ENCODE measurements around the gene TNP1.
A peak's percentile ranks its signal among the peaks of the same experiment; 100 is the strongest.

Gene TNP1

GRCh38 chr2:216859944-216860343 is at the start of gene TNP1:
Gene TNP1 (minus strand): TSS chr2:216860064. CDS start chr2:216860034, 30 bp downstream.
- H3K36me3 Mint-ChIP-seq (ENCODE audit: low read depth), result no peaks in the 10 kb centered on the region
- no peak within 1 kb of the TSS for H3K4me3 Mint-ChIP-seq
- peaks cover 32% of the 10 kb centered on the region for H3K4me1 Mint-ChIP-seq (ENCODE audit: low read depth)
- peaks cover 3% of the 10 kb centered on the region for H3K27me3 Mint-ChIP-seq
- peak within 1 kb of the TSS; percentile 80 for H3K27ac Mint-ChIP-seq
- H3K9me3 Mint-ChIP-seq, result no peaks in the 10 kb centered on the region

GRCh38 chr2:216908300-216908699 is 48.4 kb upstream of the TNP1 start:
- no peaks in the 10 kb centered on the region for H3K36me3 Mint-ChIP-seq (ENCODE audit: low read depth)
- H3K4me1 Mint-ChIP-seq (ENCODE audit: low read depth), result no peaks in the 10 kb centered on the region
- peaks cover 11% of the 10 kb centered on the region for H3K9me3 Mint-ChIP-seq
- H3K27me3 Mint-ChIP-seq, result no peaks in the 10 kb centered on the region
- H3K27ac Mint-ChIP-seq, result no peak overlapping the region
- H3K4me3 Mint-ChIP-seq, result no peak overlapping the region

- Mint-ChIP-seq H3K27ac (no peak overlapping the region), H3K36me3 (ENCODE audit: low read depth) (no peaks in the 10 kb centered on the region), H3K4me1 (ENCODE audit: low read depth) (no peaks in the 10 kb centered on the region), H3K27me3 (no peaks in the 10 kb centered on the region), H3K9me3 (peaks cover 11% of the 10 kb centered on the region), H3K4me3 (no peak overlapping the region)
These were observed 45.9 kb upstream of the TNP1 start for GRCh38 chr2:216905649-216906329.

- no peaks in the 10 kb centered on the region for H3K36me3 Mint-ChIP-seq (ENCODE audit: low read depth)
- H3K9me3 Mint-ChIP-seq, result peaks cover 11% of the 10 kb centered on the region
- no peak overlapping the region for H3K27ac Mint-ChIP-seq
- H3K4me1 Mint-ChIP-seq (ENCODE audit: low read depth), result no peaks in the 10 kb centered on the region
- H3K4me3 Mint-ChIP-seq, result no peak overlapping the region
- H3K27me3 Mint-ChIP-seq, result no peaks in the 10 kb centered on the region
These were observed 45.1 kb upstream of the TNP1 start for GRCh38 chr2:216904974-216905373.

GRCh38 chr2:216904554-216904953 is 44.7 kb upstream of the TNP1 start:
- H3K27ac Mint-ChIP-seq, result no peak overlapping the region
- H3K4me3 Mint-ChIP-seq, result no peak overlapping the region
- peaks cover 11% of the 10 kb centered on the region for H3K9me3 Mint-ChIP-seq
- H3K4me1 Mint-ChIP-seq (ENCODE audit: low read depth), result no peaks in the 10 kb centered on the region
- H3K36me3 Mint-ChIP-seq (ENCODE audit: low read depth), result no peaks in the 10 kb centered on the region
- H3K27me3 Mint-ChIP-seq, result no peaks in the 10 kb centered on the region

- H3K4me1 Mint-ChIP-seq (ENCODE audit: low read depth), result no peaks in the 10 kb centered on the region
- H3K36me3 Mint-ChIP-seq (ENCODE audit: low read depth), result no peaks in the 10 kb centered on the region
- peaks cover 11% of the 10 kb centered on the region for H3K9me3 Mint-ChIP-seq
- H3K27ac Mint-ChIP-seq, result no peak overlapping the region
- H3K27me3 Mint-ChIP-seq, result no peaks in the 10 kb centered on the region
- H3K4me3 Mint-ChIP-seq, result no peak overlapping the region
These were observed 43.6 kb upstream of the TNP1 start for GRCh38 chr2:216903470-216903869.

- Mint-ChIP-seq H3K9me3 (peaks cover 11% of the 10 kb centered on the region), H3K27ac (no peak overlapping the region), H3K4me3 (no peak overlapping the region), H3K4me1 (ENCODE audit: low read depth) (peaks cover 3% of the 10 kb centered on the region), H3K27me3 (no peaks in the 10 kb centered on the region), H3K36me3 (ENCODE audit: low read depth) (no peaks in the 10 kb centered on the region)
These were observed 41.4 kb upstream of the TNP1 start for GRCh38 chr2:216901273-216901672.

- Mint-ChIP-seq H3K27ac (no peak overlapping the region), H3K4me3 (no peak overlapping the region), H3K27me3 (no peaks in the 10 kb centered on the region), H3K36me3 (ENCODE audit: low read depth) (no peaks in the 10 kb centered on the region), H3K4me1 (ENCODE audit: low read depth) (peaks cover 3% of the 10 kb centered on the region), H3K9me3 (peaks cover 11% of the 10 kb centered on the region)
These were observed 40.5 kb upstream of the TNP1 start for GRCh38 chr2:216900406-216900805.

GRCh38 chr2:216897561-216898203 is 37.8 kb upstream of the TNP1 start:
- Mint-ChIP-seq H3K27ac (no peak overlapping the region), H3K4me3 (no peak overlapping the region), H3K36me3 (ENCODE audit: low read depth) (no peaks in the 10 kb centered on the region), H3K4me1 (ENCODE audit: low read depth) (peaks cover 3% of the 10 kb centered on the region), H3K9me3 (no peaks in the 10 kb centered on the region), H3K27me3 (no peaks in the 10 kb centered on the region)

- no peak overlapping the region for H3K4me3 Mint-ChIP-seq
- no peaks in the 10 kb centered on the region for H3K4me1 Mint-ChIP-seq (ENCODE audit: low read depth)
- H3K27me3 Mint-ChIP-seq, result no peaks in the 10 kb centered on the region
- no peaks in the 10 kb centered on the region for H3K9me3 Mint-ChIP-seq
- no peak overlapping the region for H3K27ac Mint-ChIP-seq
- H3K36me3 Mint-ChIP-seq (ENCODE audit: low read depth), result no peaks in the 10 kb centered on the region
These were observed 30.3 kb upstream of the TNP1 start for GRCh38 chr2:216890138-216890537.

- Mint-ChIP-seq H3K4me3 (no peak overlapping the region), H3K4me1 (ENCODE audit: low read depth) (no peaks in the 10 kb centered on the region), H3K27ac (no peak overlapping the region), H3K27me3 (no peaks in the 10 kb centered on the region), H3K9me3 (no peaks in the 10 kb centered on the region), H3K36me3 (ENCODE audit: low read depth) (no peaks in the 10 kb centered on the region)
These were observed 29.2 kb upstream of the TNP1 start for GRCh38 chr2:216888887-216889622.

- Mint-ChIP-seq H3K27ac (no peak overlapping the region), H3K9me3 (no peaks in the 10 kb centered on the region), H3K4me3 (no peak overlapping the region), H3K4me1 (ENCODE audit: low read depth) (no peaks in the 10 kb centered on the region), H3K36me3 (ENCODE audit: low read depth) (no peaks in the 10 kb centered on the region), H3K27me3 (no peaks in the 10 kb centered on the region)
These were observed 28.2 kb upstream of the TNP1 start for GRCh38 chr2:216888081-216888480.

- no peak overlapping the region for H3K4me3 Mint-ChIP-seq
- H3K4me1 Mint-ChIP-seq (ENCODE audit: low read depth), result no peaks in the 10 kb centered on the region
- no peaks in the 10 kb centered on the region for H3K27me3 Mint-ChIP-seq
- no peaks in the 10 kb centered on the region for H3K9me3 Mint-ChIP-seq
- no peaks in the 10 kb centered on the region for H3K36me3 Mint-ChIP-seq (ENCODE audit: low read depth)
- H3K27ac Mint-ChIP-seq, result no peak overlapping the region
These were observed 27.3 kb upstream of the TNP1 start for GRCh38 chr2:216887138-216887537.

GRCh38 chr2:216885117-216885553 is 25.3 kb upstream of the TNP1 start:
- Mint-ChIP-seq H3K9me3 (no peaks in the 10 kb centered on the region), H3K27me3 (no peaks in the 10 kb centered on the region), H3K4me1 (ENCODE audit: low read depth) (peaks cover 9% of the 10 kb centered on the region), H3K27ac (no peak overlapping the region), H3K4me3 (no peak overlapping the region), H3K36me3 (ENCODE audit: low read depth) (no peaks in the 10 kb centered on the region)

GRCh38 chr2:216884347-216884746 is 24.5 kb upstream of the TNP1 start:
- no peaks in the 10 kb centered on the region for H3K9me3 Mint-ChIP-seq
- no peaks in the 10 kb centered on the region for H3K36me3 Mint-ChIP-seq (ENCODE audit: low read depth)
- H3K4me3 Mint-ChIP-seq, result no peak overlapping the region
- H3K4me1 Mint-ChIP-seq (ENCODE audit: low read depth), result peaks cover 17% of the 10 kb centered on the region
- H3K27ac Mint-ChIP-seq, result no peak overlapping the region
- H3K27me3 Mint-ChIP-seq, result no peaks in the 10 kb centered on the region

All from stimulated activated naive CD8-positive, alpha-beta T cell treated with anti-CD3 and anti-CD28 coated beads, Interleukin-15, Interleukin-2, amounts not matched to agents 100 ng/mL and 50 ng/mL, for 24 hours (primary cell).